ENCODE measurements around the gene SLC2A11.

GRCh38 chr22:23888615-23889401 lies 31.1 kb downstream of the SLC2A11 start:
- TF ChIP-seq CTCF (IDR thresholded peaks at IDR 0.05) (no peak), POLR2A (IDR thresholded peaks at IDR 0.05) (no peak)

All from thyroid gland (tissue), 4 donors.